ENCODE data around the gene RBMS1.

DNA sequence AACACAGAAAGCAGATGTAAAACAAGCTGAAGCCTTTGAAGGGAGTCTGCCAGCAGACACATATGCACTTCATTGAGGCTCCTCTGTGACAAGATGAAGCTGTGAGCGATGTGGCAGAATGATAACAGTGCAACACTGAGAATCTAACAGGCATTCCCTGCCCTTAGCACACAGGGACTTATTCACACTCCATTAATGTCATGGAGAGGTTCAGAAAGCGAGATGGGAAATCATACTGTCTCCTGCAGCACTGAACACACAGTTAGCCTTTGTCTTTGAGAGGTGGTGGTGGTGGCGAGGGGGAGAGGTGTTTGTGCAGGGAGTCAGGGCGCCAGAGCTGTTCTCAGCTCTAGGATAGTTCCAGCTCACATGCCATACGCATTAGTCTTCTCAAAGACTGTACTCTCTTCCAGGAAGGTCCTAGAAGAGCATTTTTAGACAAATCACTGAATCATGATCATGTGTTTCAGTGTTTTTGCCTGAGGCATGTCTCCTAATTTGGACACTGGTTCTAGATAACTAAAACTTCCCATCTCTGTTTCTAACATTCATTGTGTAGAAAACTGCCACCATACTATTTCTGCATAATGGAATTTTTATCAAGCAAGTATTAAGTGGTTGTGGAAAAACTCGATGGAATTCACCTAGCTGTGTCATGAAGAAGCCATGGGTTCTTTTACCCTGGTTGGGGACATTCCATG, 200.1 kb downstream of the RBMS1 start:
- TF ChIP-seq, protein P1, sequence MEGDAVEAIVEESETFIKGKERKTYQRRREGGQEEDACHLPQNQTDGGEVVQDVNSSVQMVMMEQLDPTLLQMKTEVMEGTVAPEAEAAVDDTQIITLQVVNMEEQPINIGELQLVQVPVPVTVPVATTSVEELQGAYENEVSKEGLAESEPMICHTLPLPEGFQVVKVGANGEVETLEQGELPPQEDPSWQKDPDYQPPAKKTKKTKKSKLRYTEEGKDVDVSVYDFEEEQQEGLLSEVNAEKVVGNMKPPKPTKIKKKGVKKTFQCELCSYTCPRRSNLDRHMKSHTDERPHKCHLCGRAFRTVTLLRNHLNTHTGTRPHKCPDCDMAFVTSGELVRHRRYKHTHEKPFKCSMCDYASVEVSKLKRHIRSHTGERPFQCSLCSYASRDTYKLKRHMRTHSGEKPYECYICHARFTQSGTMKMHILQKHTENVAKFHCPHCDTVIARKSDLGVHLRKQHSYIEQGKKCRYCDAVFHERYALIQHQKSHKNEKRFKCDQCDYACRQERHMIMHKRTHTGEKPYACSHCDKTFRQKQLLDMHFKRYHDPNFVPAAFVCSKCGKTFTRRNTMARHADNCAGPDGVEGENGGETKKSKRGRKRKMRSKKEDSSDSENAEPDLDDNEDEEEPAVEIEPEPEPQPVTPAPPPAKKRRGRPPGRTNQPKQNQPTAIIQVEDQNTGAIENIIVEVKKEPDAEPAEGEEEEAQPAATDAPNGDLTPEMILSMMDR (conservative IDR thresholded peaks at IDR 0.05; ENCODE audit: low read depth, low read length): no peak
- no peak for TF ChIP-seq EZH2 (IDR thresholded peaks at IDR 0.05; ENCODE audit: low read length, unreplicated experiment)
- no peak for TF ChIP-seq EZH2phosphoT487 (IDR thresholded peaks at IDR 0.05; ENCODE audit: borderline replicate concordance, low read length)
